HepG2 (cell line): ENCODE results near the gene CPT1B. TPM values are rescaled to one million over a fixed set of nuclear protein-coding genes. Genes with fewer than 3 reads are reported as not detected.

ENCODE experiments used
- AKAP8 ChIP-seq: sonication (generic); formaldehyde crosslinking; IDR thresholded peaks from 2 replicates; pipeline ENCODE4 v1.5.1; 2020; ENCODE audit warnings: mild to moderate bottlenecking, missing genetic modification reagents
- ELF3 ChIP-seq: IDR thresholded peaks from 2 replicates; pipeline ENCODE4 v1.6.1; 2016; ENCODE audit warnings: missing genetic modification reagents, missing compliant biosample characterization
- FOXO1 ChIP-seq: sonication (generic); formaldehyde crosslinking; IDR thresholded peaks from 2 replicates; pipeline ENCODE4 v1.4.0; 2020; ENCODE audit warnings: missing genetic modification reagents
- HNF4G ChIP-seq, 2 experiments: sonication (generic) in 1 of 2; formaldehyde crosslinking in 1 of 2; IDR thresholded peaks; 2 replicates each; pipeline versions ENCODE4 v1.4.0 to v1.6.1; 2011 to 2020; ENCODE audit warnings: borderline replicate concordance in 2 of 2, low read depth in 2 of 2, mild to moderate bottlenecking in 2 of 2, low read length in 1 of 2, missing genetic modification reagents in 1 of 2, moderate library complexity in 1 of 2
- IKZF5 ChIP-seq: IDR thresholded peaks from 2 replicates; pipeline ENCODE4 v1.6.1; 2018; ENCODE audit warnings: missing genetic modification reagents, mild to moderate bottlenecking, missing compliant biosample characterization
- KDM1A ChIP-seq: IDR thresholded peaks from 2 replicates; pipeline ENCODE4 v1.6.1; 2016; ENCODE audit warnings: missing compliant biosample characterization
- LCORL ChIP-seq, 2 experiments: fragments of 450-650 bp in 1 of 2; sonication (generic) in 1 of 2; formaldehyde crosslinking in 1 of 2; IDR thresholded peaks; 2 replicates each; pipeline versions ENCODE4 v1.5.0 to v1.6.1; 2017 to 2020; ENCODE audit warnings: antibody characterized with exemption in 1 of 2, missing genetic modification reagents in 1 of 2
- MIER2 ChIP-seq: IDR thresholded peaks from 2 replicates; pipeline ENCODE4 v1.6.1; 2016; ENCODE audit warnings: missing biosample characterization, missing genetic modification reagents
- MXD1 ChIP-seq: sonication (generic); formaldehyde crosslinking; IDR thresholded peaks from 2 replicates; pipeline ENCODE4 v1.4.0; 2020; ENCODE audit warnings: mild to moderate bottlenecking, missing genetic modification reagents
- POLR2G ChIP-seq: fragments of 200-400 bp; formaldehyde crosslinking; IDR thresholded peaks from 2 replicates; pipeline ENCODE4 v1.6.1; 2018; ENCODE audit warnings: mild to moderate bottlenecking, low read depth, low read length, moderate library complexity
- PREB ChIP-seq: sonication (generic); formaldehyde crosslinking; IDR thresholded peaks from 2 replicates; pipeline ENCODE4 v1.4.0; 2020; ENCODE audit warnings: missing genetic modification reagents
- RFX5 ChIP-seq: IDR thresholded peaks from 2 replicates; pipeline ENCODE4 v1.6.1; 2011; ENCODE audit warnings: low read depth, low read length, improper control_type of control experiment
- TARDBP ChIP-seq: sonication (generic); formaldehyde crosslinking; IDR thresholded peaks from 2 replicates; pipeline ENCODE4 v1.8.0; 2022; ENCODE audit warnings: mild to moderate bottlenecking, missing genetic modification reagents
- ZBTB14 ChIP-seq: sonication (generic); formaldehyde crosslinking; IDR thresholded peaks from 2 replicates; pipeline ENCODE4 v1.4.0; 2020; ENCODE audit warnings: missing genetic modification reagents
- ZKSCAN5 ChIP-seq: sonication (generic); formaldehyde crosslinking; IDR thresholded peaks from 2 replicates; pipeline ENCODE4 v1.5.1; 2020; ENCODE audit warnings: mild to moderate bottlenecking, missing genetic modification reagents
- ZNF160 ChIP-seq: sonication (generic); formaldehyde crosslinking; IDR thresholded peaks from 2 replicates; pipeline ENCODE4 v1.8.0; 2022; ENCODE audit warnings: mild to moderate bottlenecking, inconsistent platforms, missing genetic modification reagents
- ZNF251 ChIP-seq: sonication (generic); formaldehyde crosslinking; IDR thresholded peaks from 2 replicates; pipeline ENCODE4 v1.9.0; 2021; ENCODE audit warnings: mild to moderate bottlenecking, missing genetic modification reagents
- ZNF275 ChIP-seq: sonication (generic); formaldehyde crosslinking; IDR thresholded peaks from 2 replicates; pipeline ENCODE4 v1.8.0; 2022; ENCODE audit warnings: missing genetic modification reagents, mild to moderate bottlenecking, inconsistent platforms, borderline replicate concordance
- ZNF282 ChIP-seq: fragments of 450-650 bp; IDR thresholded peaks from 2 replicates; pipeline ENCODE4 v1.6.1; 2018; ENCODE audit not compliant: partially characterized antibody
- ZNF3 ChIP-seq: IDR thresholded peaks from 2 replicates; pipeline ENCODE4 v1.7.0; 2017; ENCODE audit warnings: inconsistent platforms
- ZNF331 ChIP-seq: sonication (generic); formaldehyde crosslinking; IDR thresholded peaks from 2 replicates; pipeline ENCODE4 v1.4.0; 2020; ENCODE audit warnings: missing genetic modification reagents
- ZNF570 ChIP-seq: sonication (generic); formaldehyde crosslinking; IDR thresholded peaks from 2 replicates; pipeline ENCODE4 v1.4.0; 2020; ENCODE audit warnings: mild to moderate bottlenecking, missing genetic modification reagents, borderline replicate concordance
- polyA plus RNA-seq, 8 experiments: library from polyadenylated mRNA; depleted of rRNA in 3 of 8; stranded (reverse) in 7 of 8; unstranded in 1 of 8; fragments of >200 nt; fragmentation: Illumina TruSeq in 4 of 8; extraction: Trizol in 4 of 8; gene quantifications; 2 replicates each; pipeline versions ENCODE4 v1.2.1 to v1.2.3, GENCODE V29; 2011 to 2016; ENCODE audit warnings: low read depth in 4 of 8, missing spikeins in 1 of 8, mixed read lengths in 1 of 8; ENCODE audit not compliant: insufficient read depth in 1 of 8
- total RNA-seq, 5 experiments: library from RNA; depleted of rRNA; stranded (reverse); fragments of >200 nt; fragmentation: Illumina TruSeq; extraction: Trizol; gene quantifications; 2 replicates each; pipeline ENCODE4 v1.2.3, GENCODE V29; 2016; ENCODE audit warnings: low read depth in 1 of 5

The CPT1B gene
- total and polyA plus RNA-seq, 2 of the 13 experiments (the other 11 are each of a cell fraction or from before 2014, with no cell fraction given), result 9.2 to 19.5 TPM

GRCh38 chr22:50529897-50530579, 48.2 kb downstream of the CPT1B start, which contains the start of gene TYMP (continued):
- TF ChIP-seq HNF4G (IDR thresholded peaks at IDR 0.05; ENCODE audit: borderline replicate concordance, low read depth, low read length) (peak; percentile 52; the same call in 1 of the 2 replicates), HNF4G (CRISPR knock-in tag; IDR thresholded peaks at IDR 0.05; ENCODE audit: borderline replicate concordance, low read depth) (no peak; the same call in 1 of the 2 replicates), ZNF251 (CRISPR knock-in tag) (no peak), KDM1A (CRISPR knock-in tag) (no peak), MIER2 (no peak), RFX5 (no peak), MXD1 (CRISPR knock-in tag) (peak; percentile 83; the same call in 1 of the 2 replicates), POLR2G (peak; percentile 72), FOXO1 (peak; percentile 71), ZNF3 (CRISPR knock-in tag) (no peak), ZNF275 (CRISPR knock-in tag) (peak; percentile 70; the same call in 1 of the 2 replicates), ZNF331 (0 out of 2 replicates have a peak, but pooled peaks have one; percentile 45), ZKSCAN5 (CRISPR knock-in tag) (no peak), AKAP8 (peak; percentile 99), IKZF5 (no peak), LCORL (IDR thresholded peaks at IDR 0.05) (no peak), LCORL (CRISPR knock-in tag; IDR thresholded peaks at IDR 0.05) (peak; percentile 61; the same call in 1 of the 2 replicates), ZNF282 (no peak), PREB (CRISPR knock-in tag) (peak; percentile 83; the same call in 1 of the 2 replicates), ZNF160 (peak; percentile 85), ZNF570 (no peak), ZBTB14 (peak; percentile 78), ELF3 (CRISPR knock-in tag) (no peak; the same call in 1 of the 2 replicates), TARDBP (CRISPR knock-in tag) (peak; percentile 15; the same call in 1 of the 2 replicates)
